Parathyroid adenoma (tissue), 2 donors: ENCODE results near the gene RIC3.
"Not testable (repeated sequence)": the region's sequence is repeated elsewhere in the genome, so short reads cannot be mapped to it uniquely, and the experiment has no call there.

Experiments used
- H2AFZ ChIP-seq: fragments of 300-600 bp; sonication (generic); one replicate; pipeline ENCODE4 v1.7.0; 2017; ENCODE audit warnings: antibody characterized with exemption, mild to moderate bottlenecking
- H3K27ac ChIP-seq: fragments of 300-600 bp; sonication (generic); one replicate; pipeline ENCODE4 v1.7.0; 2017
- H3K27me3 ChIP-seq: fragments of 300-600 bp; sonication (generic); one replicate; pipeline ENCODE4 v1.7.0; 2017; ENCODE audit warnings: low read length; ENCODE audit not compliant: control insufficient read depth, insufficient read depth
- H3K36me3 ChIP-seq: fragments of 300-600 bp; sonication (generic); one replicate; pipeline ENCODE4 v1.7.0; 2017; ENCODE audit warnings: low read length; ENCODE audit not compliant: control insufficient read depth, insufficient read depth
- H3K4me1 ChIP-seq: fragments of 300-600 bp; sonication (generic); one replicate; pipeline ENCODE4 v1.7.0; 2017; ENCODE audit warnings: control low read depth
- H3K4me2 ChIP-seq: fragments of 300-600 bp; sonication (generic); one replicate; pipeline ENCODE4 v1.7.0; 2017; ENCODE audit warnings: low read length
- H3K4me3 ChIP-seq: fragments of 300-600 bp; sonication (generic); one replicate; pipeline ENCODE4 v1.7.0; 2017; ENCODE audit warnings: low read depth, low read length
- H3K79me2 ChIP-seq: fragments of 300-600 bp; sonication (generic); one replicate; pipeline ENCODE4 v1.7.0; 2017; ENCODE audit warnings: control low read depth
- H3K9ac ChIP-seq: fragments of 300-600 bp; sonication (generic); one replicate; pipeline ENCODE4 v1.7.0; 2017; ENCODE audit warnings: mild to moderate bottlenecking
- H3K9me3 ChIP-seq: fragments of 300-600 bp; sonication (generic); one replicate; pipeline ENCODE4 v1.7.0; 2017; ENCODE audit warnings: low read length; ENCODE audit not compliant: control insufficient read depth
- TF ChIP-seq, protein P1 (sequence below): fragments of 300-600 bp; sonication (generic); IDR thresholded peaks from one replicate; pipeline ENCODE4 v1.7.0; 2017; ENCODE audit warnings: antibody characterized with exemption, mild to moderate bottlenecking
- donor health status: primary hyperparathyroidism.

RIC3 gene

DNA sequence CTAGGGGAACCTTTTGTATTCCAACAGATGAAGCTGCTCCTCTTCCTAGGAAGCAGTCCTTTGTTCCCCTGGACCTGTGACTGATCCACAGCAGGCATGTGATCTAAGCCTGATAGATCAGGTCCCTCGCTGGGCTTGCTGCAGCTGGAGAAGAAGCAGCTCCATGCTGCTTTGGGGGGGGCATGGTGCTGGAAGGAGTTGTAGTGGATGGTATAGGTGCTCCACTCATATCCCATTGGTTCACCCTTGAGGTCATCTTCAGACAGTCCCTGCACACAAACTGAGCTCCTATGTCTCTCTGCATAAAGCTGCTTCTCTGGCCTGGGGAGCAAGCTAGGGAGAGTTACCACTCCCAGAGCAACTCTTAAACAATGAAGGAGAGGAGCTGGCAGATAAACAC, 9.5 kb upstream of the RIC3 start:
- H3K4me1 ChIP-seq: no peaks in the 10 kb centered on the region
- no peaks in the 10 kb centered on the region for H3K9me3 ChIP-seq
- H3K36me3 ChIP-seq: no peaks in the 10 kb centered on the region
- no peak overlapping the region for H3K27ac ChIP-seq
- H3K27me3 ChIP-seq: no peaks in the 10 kb centered on the region
- H2AFZ ChIP-seq: no peak overlapping the region
- H3K9ac ChIP-seq: no peak overlapping the region
- TF ChIP-seq, protein P1, sequence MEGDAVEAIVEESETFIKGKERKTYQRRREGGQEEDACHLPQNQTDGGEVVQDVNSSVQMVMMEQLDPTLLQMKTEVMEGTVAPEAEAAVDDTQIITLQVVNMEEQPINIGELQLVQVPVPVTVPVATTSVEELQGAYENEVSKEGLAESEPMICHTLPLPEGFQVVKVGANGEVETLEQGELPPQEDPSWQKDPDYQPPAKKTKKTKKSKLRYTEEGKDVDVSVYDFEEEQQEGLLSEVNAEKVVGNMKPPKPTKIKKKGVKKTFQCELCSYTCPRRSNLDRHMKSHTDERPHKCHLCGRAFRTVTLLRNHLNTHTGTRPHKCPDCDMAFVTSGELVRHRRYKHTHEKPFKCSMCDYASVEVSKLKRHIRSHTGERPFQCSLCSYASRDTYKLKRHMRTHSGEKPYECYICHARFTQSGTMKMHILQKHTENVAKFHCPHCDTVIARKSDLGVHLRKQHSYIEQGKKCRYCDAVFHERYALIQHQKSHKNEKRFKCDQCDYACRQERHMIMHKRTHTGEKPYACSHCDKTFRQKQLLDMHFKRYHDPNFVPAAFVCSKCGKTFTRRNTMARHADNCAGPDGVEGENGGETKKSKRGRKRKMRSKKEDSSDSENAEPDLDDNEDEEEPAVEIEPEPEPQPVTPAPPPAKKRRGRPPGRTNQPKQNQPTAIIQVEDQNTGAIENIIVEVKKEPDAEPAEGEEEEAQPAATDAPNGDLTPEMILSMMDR: no peak
- no peak overlapping the region for H3K4me2 ChIP-seq
- no peaks in the 10 kb centered on the region for H3K79me2 ChIP-seq
- H3K4me3 ChIP-seq: no peak overlapping the region

DNA sequence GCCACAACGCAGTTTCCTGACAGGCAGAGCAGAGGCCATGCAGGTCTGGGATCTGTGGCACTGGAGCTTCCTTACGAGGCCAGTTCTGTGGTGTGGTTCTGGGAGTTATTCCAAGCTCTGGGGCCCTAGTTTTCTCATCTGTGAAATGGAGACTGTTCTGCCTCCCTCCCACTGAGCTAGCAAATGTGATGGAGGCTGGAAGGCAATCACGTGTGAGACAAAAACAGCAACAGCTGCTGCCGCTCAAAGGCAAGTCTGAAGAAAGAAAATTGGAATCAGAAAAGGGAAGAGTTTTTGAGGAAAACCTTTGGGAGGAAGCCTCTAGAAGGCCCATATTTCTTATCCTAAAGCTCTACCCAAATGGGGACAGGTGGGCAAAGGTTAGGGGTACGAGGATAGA, 8.3 kb upstream of the RIC3 start:
- Histone ChIP-seq H3K27ac (no peak overlapping the region), H3K9ac (no peak overlapping the region)

DNA sequence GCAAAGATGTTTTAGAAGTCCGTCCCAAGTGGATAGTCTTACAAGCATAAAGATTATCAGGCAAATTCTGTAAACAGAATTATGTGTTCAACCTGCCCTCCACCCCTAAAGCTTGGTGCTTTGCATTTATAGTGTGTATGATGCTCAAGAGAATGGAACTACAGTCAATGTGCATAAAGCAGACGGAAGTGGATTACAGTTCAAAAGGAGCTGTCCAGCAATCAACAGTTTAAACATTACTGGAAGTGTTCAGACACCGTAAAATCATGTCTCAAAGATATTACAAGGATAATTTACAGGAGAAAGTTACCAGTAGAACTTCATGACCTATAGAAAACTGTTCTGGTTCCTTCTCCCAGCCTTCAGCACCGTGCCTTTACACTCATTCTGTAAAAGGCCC, 1.0 kb downstream of the RIC3 start:
- no peak overlapping the region for H3K9ac ChIP-seq
- H3K4me2 ChIP-seq: peak overlapping the region; percentile 75
- H3K27ac ChIP-seq: no peak overlapping the region
- H3K36me3 ChIP-seq: no peaks in the 10 kb centered on the region
- no peaks in the 10 kb centered on the region for H3K4me1 ChIP-seq
- no peaks in the 10 kb centered on the region for H3K27me3 ChIP-seq
- H3K79me2 ChIP-seq: peaks cover 3% of the 10 kb centered on the region
- H3K4me3 ChIP-seq: peak overlapping the region; percentile 77
- no peaks in the 10 kb centered on the region for H3K9me3 ChIP-seq
- no peak overlapping the region for H2AFZ ChIP-seq
- TF ChIP-seq, protein P1: no peak

More for the DNA sequence above, 8.3 kb upstream of the RIC3 start:
- Histone ChIP-seq H3K79me2 (no peaks in the 10 kb centered on the region), H3K36me3 (no peaks in the 10 kb centered on the region), H3K4me2 (no peak overlapping the region), H3K4me1 (no peaks in the 10 kb centered on the region), H3K27me3 (no peaks in the 10 kb centered on the region), H3K4me3 (no peak overlapping the region), H3K9me3 (no peaks in the 10 kb centered on the region), H2AFZ (no peak overlapping the region)
- TF ChIP-seq, protein P1: no peak

DNA sequence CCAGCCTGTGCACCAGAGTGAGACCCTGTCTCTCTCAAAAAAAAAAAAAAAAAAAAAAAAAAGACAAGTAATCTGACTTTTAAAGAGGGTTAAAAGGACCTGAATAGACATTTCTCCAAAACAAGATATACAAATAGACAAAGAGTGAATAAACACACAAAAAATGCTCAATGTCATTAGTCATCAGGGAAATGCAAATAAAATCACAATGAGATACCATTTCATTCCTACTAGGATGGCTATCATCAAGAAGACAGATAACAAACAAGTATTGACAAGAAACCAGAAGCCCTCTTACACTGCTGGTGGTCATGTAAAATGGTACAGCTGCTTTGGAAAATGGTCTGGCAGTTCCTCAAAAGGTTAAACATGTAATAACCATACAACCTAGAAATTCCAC, 4.1 kb downstream of the RIC3 start:
- H3K36me3 ChIP-seq: no peaks in the 10 kb centered on the region
- H3K27ac ChIP-seq: no peak overlapping the region
- H3K4me1 ChIP-seq: no peaks in the 10 kb centered on the region
- peaks cover 3% of the 10 kb centered on the region for H3K79me2 ChIP-seq
- no peak overlapping the region for H2AFZ ChIP-seq
- no peak overlapping the region for H3K4me3 ChIP-seq
- no peak overlapping the region for H3K4me2 ChIP-seq
- no peaks in the 10 kb centered on the region for H3K27me3 ChIP-seq
- H3K9me3 ChIP-seq: no peaks in the 10 kb centered on the region
- TF ChIP-seq, protein P1: no peak
- no peak overlapping the region for H3K9ac ChIP-seq

DNA sequence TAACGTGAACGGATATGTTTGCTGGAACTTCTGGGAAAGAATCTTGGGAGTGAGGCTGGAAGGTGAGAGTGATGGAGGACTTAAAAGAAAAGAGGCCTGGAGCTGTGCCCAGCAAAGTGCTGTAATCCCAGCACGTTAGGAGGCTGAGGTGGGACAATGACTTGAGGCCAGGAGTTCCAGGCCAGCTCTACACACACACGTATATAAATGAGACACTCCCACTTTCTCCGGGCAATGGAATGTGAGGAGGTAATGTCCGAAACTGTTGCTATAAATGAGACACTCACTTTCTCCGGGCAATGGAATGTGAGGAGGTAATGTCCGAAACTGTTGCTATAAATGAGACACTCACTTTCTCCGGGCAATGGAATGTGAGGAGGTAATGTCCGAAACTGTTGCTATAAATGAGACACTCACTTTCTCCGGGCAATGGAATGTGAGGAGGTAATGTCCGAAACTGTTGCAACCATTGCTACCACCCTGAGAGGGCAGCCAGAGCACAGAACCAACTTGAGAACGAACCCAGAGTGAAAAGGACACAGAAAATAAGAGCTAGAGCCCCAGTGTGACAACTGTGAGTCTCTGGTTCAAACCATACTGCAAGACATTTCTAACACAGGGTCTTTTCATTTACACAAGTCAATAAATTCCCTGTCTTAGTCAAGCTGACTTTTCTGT, 7.1 kb downstream of the RIC3 start:
- not testable (repeated sequence) for H3K27ac ChIP-seq, H3K27me3 ChIP-seq, H3K4me3 ChIP-seq, H2AFZ ChIP-seq, H3K79me2 ChIP-seq, H3K9me3 ChIP-seq, H3K9ac ChIP-seq, H3K4me1 ChIP-seq, H3K4me2 ChIP-seq, H3K36me3 ChIP-seq
